ENCODE data around the gene TSHZ1. TPM values are rescaled to one million over a fixed set of nuclear protein-coding genes. Genes with fewer than 3 reads are reported as not detected.

The TSHZ1 gene
- total RNA-seq, 3 donors from 2014 or later = 22.7 to 66.6 (median 36.9) TPM

GRCh38 chr18:75199327-75199726, 11.3 kb upstream of the TSHZ1 start:
- ATAC-seq (no peak), DNase-seq (no peak)
- no peak overlapping the region for H3K4me3 ChIP-seq
- no peak for TF ChIP-seq CTCF (IDR thresholded peaks at IDR 0.05)
- H3K4me1 ChIP-seq (ENCODE audit: low read depth) = peaks cover 5% of the 10 kb centered on the region
- no peaks in the 10 kb centered on the region for H3K36me3 ChIP-seq (ENCODE audit: low read depth)
- intact Hi-C loops (cut with DNase I, micrococcal nuclease) = no loop called here
- no peaks in the 10 kb centered on the region for H3K9me3 ChIP-seq

GRCh38 chr18:75200071-75200470, 10.5 kb upstream of the TSHZ1 start:
- ATAC-seq (no peak), DNase-seq (no peak)
- no peaks in the 10 kb centered on the region for H3K36me3 ChIP-seq (ENCODE audit: low read depth)
- H3K4me1 ChIP-seq (ENCODE audit: low read depth) = peaks cover 7% of the 10 kb centered on the region
- no peak for TF ChIP-seq CTCF (IDR thresholded peaks at IDR 0.05)
- H3K9me3 ChIP-seq = no peaks in the 10 kb centered on the region
- H3K4me3 ChIP-seq = no peak overlapping the region
- intact Hi-C loops (cut with DNase I, micrococcal nuclease) = loop anchor here (10.0 kb wide), 2 partner anchors 555 to 705 kb away; partner anchors contain the start of gene CNDP2 (in 1 of the 2)

- intact Hi-C loops (cut with DNase I, micrococcal nuclease) = loop anchor here (10.0 kb wide), 2 partner anchors 556 to 706 kb away; partner anchors contain the start of gene CNDP2 (in 1 of the 2)
- peaks cover 10% of the 10 kb centered on the region for H3K4me1 ChIP-seq (ENCODE audit: low read depth)
- no peaks in the 10 kb centered on the region for H3K9me3 ChIP-seq
- no peaks in the 10 kb centered on the region for H3K36me3 ChIP-seq (ENCODE audit: low read depth)
- H3K4me3 ChIP-seq = no peak overlapping the region
- no peak for ATAC-seq
- no peak for TF ChIP-seq CTCF (IDR thresholded peaks at IDR 0.05)
- DNase-seq = no peak
Measured at GRCh38 chr18:75200605-75201280, 9.9 kb upstream of the TSHZ1 start.

- peaks cover 14% of the 10 kb centered on the region for H3K4me1 ChIP-seq (ENCODE audit: low read depth)
- H3K9me3 ChIP-seq = no peaks in the 10 kb centered on the region
- intact Hi-C loops (cut with DNase I, micrococcal nuclease) = loop anchor here (10.0 kb wide), 2 partner anchors 557 to 707 kb away; partner anchors contain the start of gene CNDP2 (in 1 of the 2)
- DNase-seq = no peak
- H3K4me3 ChIP-seq = no peak overlapping the region
- H3K36me3 ChIP-seq (ENCODE audit: low read depth) = no peaks in the 10 kb centered on the region
- no peak for TF ChIP-seq CTCF (IDR thresholded peaks at IDR 0.05)
- ATAC-seq = peak; percentile 47
Measured at GRCh38 chr18:75201282-75202270, 9.0 kb upstream of the TSHZ1 start.

GRCh38 chr18:75202696-75203365, 7.8 kb upstream of the TSHZ1 start:
- intact Hi-C loops (cut with DNase I, micrococcal nuclease) = loop anchor here (10.0 kb wide), 2 partner anchors 558 to 708 kb away; partner anchors contain the start of gene CNDP2 (in 1 of the 2)
- no peak overlapping the region for H3K4me3 ChIP-seq
- H3K4me1 ChIP-seq (ENCODE audit: low read depth) = peaks cover 26% of the 10 kb centered on the region
- ATAC-seq (no peak), DNase-seq (no peak)
- H3K36me3 ChIP-seq (ENCODE audit: low read depth) = no peaks in the 10 kb centered on the region
- H3K9me3 ChIP-seq = no peaks in the 10 kb centered on the region
- TF ChIP-seq CTCF (IDR thresholded peaks at IDR 0.05) = no peak

Data from mucosa of descending colon (tissue), 3 donors.